Measurements from ENCODE around the gene FADS2.

DNA sequence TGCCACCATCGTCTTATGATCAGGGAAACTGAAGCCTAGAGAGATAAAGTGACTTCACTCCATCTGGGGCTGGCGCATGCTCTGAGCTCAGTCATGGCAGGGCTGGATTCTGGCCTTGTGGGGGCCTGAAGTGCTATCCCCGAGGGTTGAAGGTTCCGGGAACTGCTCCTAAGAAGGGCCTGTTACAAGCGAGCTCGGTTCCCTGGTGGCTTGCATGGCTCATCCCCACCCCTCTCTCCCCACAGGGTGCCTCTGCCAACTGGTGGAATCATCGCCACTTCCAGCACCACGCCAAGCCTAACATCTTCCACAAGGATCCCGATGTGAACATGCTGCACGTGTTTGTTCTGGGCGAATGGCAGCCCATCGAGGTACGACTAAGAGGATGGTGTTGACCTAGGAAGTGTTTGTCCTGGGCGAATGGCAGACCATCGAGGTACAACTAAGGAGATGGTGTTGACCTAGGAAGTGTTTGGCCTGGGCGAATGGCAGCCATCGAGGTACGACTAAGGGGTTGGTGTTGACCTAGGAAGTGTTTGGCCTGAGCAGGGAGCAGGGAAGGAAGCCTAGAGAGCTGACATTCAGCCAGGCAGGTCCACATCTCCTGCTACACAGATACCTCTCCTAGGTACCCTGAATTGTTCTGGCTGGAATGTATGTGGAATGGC, 19.9 kb downstream of the FADS2 start:
- TF ChIP-seq, protein P1, sequence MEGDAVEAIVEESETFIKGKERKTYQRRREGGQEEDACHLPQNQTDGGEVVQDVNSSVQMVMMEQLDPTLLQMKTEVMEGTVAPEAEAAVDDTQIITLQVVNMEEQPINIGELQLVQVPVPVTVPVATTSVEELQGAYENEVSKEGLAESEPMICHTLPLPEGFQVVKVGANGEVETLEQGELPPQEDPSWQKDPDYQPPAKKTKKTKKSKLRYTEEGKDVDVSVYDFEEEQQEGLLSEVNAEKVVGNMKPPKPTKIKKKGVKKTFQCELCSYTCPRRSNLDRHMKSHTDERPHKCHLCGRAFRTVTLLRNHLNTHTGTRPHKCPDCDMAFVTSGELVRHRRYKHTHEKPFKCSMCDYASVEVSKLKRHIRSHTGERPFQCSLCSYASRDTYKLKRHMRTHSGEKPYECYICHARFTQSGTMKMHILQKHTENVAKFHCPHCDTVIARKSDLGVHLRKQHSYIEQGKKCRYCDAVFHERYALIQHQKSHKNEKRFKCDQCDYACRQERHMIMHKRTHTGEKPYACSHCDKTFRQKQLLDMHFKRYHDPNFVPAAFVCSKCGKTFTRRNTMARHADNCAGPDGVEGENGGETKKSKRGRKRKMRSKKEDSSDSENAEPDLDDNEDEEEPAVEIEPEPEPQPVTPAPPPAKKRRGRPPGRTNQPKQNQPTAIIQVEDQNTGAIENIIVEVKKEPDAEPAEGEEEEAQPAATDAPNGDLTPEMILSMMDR (conservative IDR thresholded peaks at IDR 0.05; ENCODE audit: low read depth, low read length): no peak
- TF ChIP-seq EZH2 (IDR thresholded peaks at IDR 0.05; ENCODE audit: low read length, unreplicated experiment): no peak
